K562 (cell line): ENCODE results near the gene MAB21L1. TPM values are rescaled to one million over a fixed set of nuclear protein-coding genes. Genes with fewer than 3 reads are reported as not detected.

Source experiments
- ATAC-seq: fragments of 200-7000 bp; cut with Tn5 transposase; 3 replicates; pipeline ENCODE4 v1.9.1; 2020; ENCODE audit warnings: moderate library complexity
- Bru-seq: library from RNA; stranded (reverse); fragments of 400-500 nt; gene quantifications from one replicate; lab custom pipeline; 2021; lab: Mats Ljungman, UMichigan
- BruChase-seq, 2 experiments: library from RNA; stranded (reverse); fragments of 400-500 nt; gene quantifications; one replicate each; lab custom pipeline; 2021; lab: Mats Ljungman, UMichigan
- BruUV-seq: library from RNA; stranded (reverse); fragments of 400-500 nt; replicated peaks from 2 replicates; lab custom pipeline; 2021; lab: Mats Ljungman, UMichigan
- CTCF ChIA-PET: fragments of 300-600 bp; formaldehyde crosslinking; extraction: SDS; loops from one replicate; lab custom pipeline; 2021; ENCODE audit warnings: low intra/inter-chr PET ratio; lab: Yijun Ruan, JAX
- POLR2A ChIA-PET: fragments of 300-600, 350-650 bp; sonication (Branson Sonifier 250); formaldehyde crosslinking; extraction: SDS; loops from one replicate; lab custom pipeline; 2021; ENCODE audit warnings: antibody characterized with exemption, inconsistent platforms; lab: Yijun Ruan, JAX
- DNase-seq, 4 experiments: peaks; one replicate each; pipeline versions ENCODE4 v3.0.0 to v3.0.0-alpha.2; 2011 to 2018; ENCODE audit warnings: low spot score in 3 of 4, mixed read lengths in 3 of 4; ENCODE audit errors: extremely low read depth in 1 of 4
- FAIRE-seq: peaks from 2 replicates; lab custom pipeline; 2011; peaks lifted over from hg19 to GRCh38; lab: Jason Lieb, UNC
- H2AFZ ChIP-seq: 2 replicates; pipeline ENCODE4 v1.6.0; 2011; ENCODE audit warnings: low read depth, low read length, control low read depth, inconsistent platforms
- H3K27ac ChIP-seq: fragments of 200-600 bp; 3 replicates; pipeline ENCODE4 v1.8.0; 2011; ENCODE audit warnings: low read depth, mild to moderate bottlenecking, control low read depth, inconsistent platforms, low read length, moderate library complexity, mixed read lengths; ENCODE audit errors: extremely low read depth
- H3K27me3 ChIP-seq, 2 experiments: fragments of 300-600 bp in 1 of 2; 2 replicates in 1 of 2; 3 replicates in 1 of 2; pipeline versions ENCODE4 v1.6.0 to v1.8.0; 2011; ENCODE audit warnings: inconsistent platforms in 2 of 2, low read length in 2 of 2, mild to moderate bottlenecking in 1 of 2, mixed read lengths in 1 of 2, moderate library complexity in 1 of 2; ENCODE audit not compliant: control insufficient read depth in 2 of 2, insufficient read depth in 2 of 2
- H3K36me3 ChIP-seq: fragments of 300-600 bp; 3 replicates; pipeline ENCODE4 v1.8.0; 2011; ENCODE audit warnings: mild to moderate bottlenecking, low read length, inconsistent platforms; ENCODE audit not compliant: control insufficient read depth, insufficient read depth
- H3K4me1 ChIP-seq, 2 experiments: fragments of 200-600 bp in 1 of 2; replicated peaks in 1 of 2; 2 replicates in 1 of 2; 3 replicates in 1 of 2; pipeline versions ENCODE4 v1.5.1 to v1.8.0; 2011; ENCODE audit warnings: inconsistent platforms in 2 of 2, low read length in 2 of 2, mild to moderate bottlenecking in 1 of 2, mixed read lengths in 1 of 2, moderate library complexity in 1 of 2; ENCODE audit not compliant: control insufficient read depth in 2 of 2, insufficient read depth in 2 of 2
- H3K4me2 ChIP-seq: 2 replicates; pipeline ENCODE4 v1.6.1; 2011; ENCODE audit warnings: low read length, control low read depth, inconsistent platforms, mixed read lengths; ENCODE audit not compliant: insufficient read depth
- H3K4me3 ChIP-seq: fragments of 200-600 bp; sonication (generic), shearing (Covaris generic); 2 replicates; pipeline ENCODE4 v1.5.1; 2016; ENCODE audit warnings: control low read depth, inconsistent platforms
- H3K79me2 ChIP-seq: fragments of 200-600 bp; 3 replicates; pipeline ENCODE4 v1.8.0; 2011; ENCODE audit warnings: low read length, inconsistent platforms; ENCODE audit not compliant: control insufficient read depth, insufficient read depth
- H3K9ac ChIP-seq, 2 experiments: 2 replicates each; pipeline versions ENCODE4 v1.6.0 to v1.6.1; 2011; ENCODE audit warnings: low read depth in 2 of 2, low read length in 2 of 2, control low read depth in 1 of 2, inconsistent platforms in 1 of 2, mild to moderate bottlenecking in 1 of 2, mixed read lengths in 1 of 2; ENCODE audit not compliant: insufficient read depth in 1 of 2
- H3K9me1 ChIP-seq: one replicate; pipeline ENCODE4 v1.6.0; 2011; ENCODE audit warnings: inconsistent platforms, mild to moderate bottlenecking, low read length, moderate library complexity; ENCODE audit not compliant: control insufficient read depth, insufficient read depth
- H3K9me3 ChIP-seq: replicated peaks from 2 replicates; pipeline ENCODE4 v1.5.1; 2011; ENCODE audit warnings: low read depth, low read length, inconsistent platforms; ENCODE audit not compliant: control insufficient read depth, insufficient read depth
- H4K20me1 ChIP-seq: replicated peaks from 2 replicates; pipeline ENCODE4 v1.6.1; 2011; ENCODE audit warnings: low read length, inconsistent platforms, mixed read lengths; ENCODE audit not compliant: control insufficient read depth, insufficient read depth
- COPS2 ChIP-seq: fragments of 450-650 bp; conservative IDR thresholded peaks from 2 replicates; pipeline ENCODE4 v1.6.1; 2016; ENCODE audit warnings: mild to moderate bottlenecking, moderate library complexity
- CREB1 ChIP-seq, 2 experiments: sonication (generic) in 1 of 2; formaldehyde crosslinking in 1 of 2; IDR thresholded peaks; 2 replicates each; pipeline versions ENCODE4 v1.6.1 to v1.8.0; 2012 to 2022; ENCODE audit warnings: inconsistent platforms in 1 of 2, mild to moderate bottlenecking in 1 of 2, missing genetic modification reagents in 1 of 2, moderate library complexity in 1 of 2
- CXXC5 ChIP-seq: fragments of 250-450 bp; sonication (Bioruptor Pico); IDR thresholded peaks from 2 replicates; pipeline ENCODE4 v1.8.0; 2022; ENCODE audit warnings: inconsistent platforms, mild to moderate bottlenecking, moderate library complexity
- MEIS2 ChIP-seq: fragments of 450-650 bp; IDR thresholded peaks from 2 replicates; pipeline ENCODE4 v1.6.1; 2014; ENCODE audit warnings: mild to moderate bottlenecking; ENCODE audit not compliant: partially characterized antibody
- POLR2G ChIP-seq: fragments of 200-400 bp; formaldehyde crosslinking; IDR thresholded peaks from 2 replicates; pipeline ENCODE4 v1.6.1; 2017; ENCODE audit warnings: low read depth, mild to moderate bottlenecking, antibody characterized with exemption, low read length, moderate library complexity
- RBM14 ChIP-seq: fragments of 200-400 bp; formaldehyde crosslinking; IDR thresholded peaks from 2 replicates; pipeline ENCODE4 v1.6.1; 2018; ENCODE audit warnings: low read depth, mild to moderate bottlenecking, low read length, moderate library complexity, borderline replicate concordance; ENCODE audit not compliant: insufficient read depth
- ZNF175 ChIP-seq: fragments of 200-800 bp; sonication (Bioruptor generic); IDR thresholded peaks from 2 replicates; pipeline ENCODE4 v1.6.1; 2016; ENCODE audit warnings: low read depth, mild to moderate bottlenecking, missing genetic modification characterization, missing compliant biosample characterization
- ZNF436 ChIP-seq: fragments of 250-450, 450-650 bp; sonication (Bioruptor Pico); formaldehyde crosslinking; IDR thresholded peaks from 2 replicates; pipeline ENCODE4 v1.7.0; 2020; ENCODE audit warnings: mild to moderate bottlenecking
- ZNF75A ChIP-seq: fragments of 450-650 bp; formaldehyde crosslinking; IDR thresholded peaks from 2 replicates; pipeline ENCODE4 v1.4.0; 2020; ENCODE audit warnings: mild to moderate bottlenecking
- WGBS: fragments of 100-300 bp; shearing (Covaris generic); methylation state at CpG from one replicate; pipeline ENCODE4 v1.1.6; 2016; ENCODE audit warnings: low coverage, mixed read lengths; ENCODE audit not compliant: insufficient coverage; ENCODE audit errors: missing lambda C conversion rate; 5-methylcytosine and 5-hydroxymethylcytosine counted together
- in situ Hi-C: fragments of 300-500 bp; cut with MboI; formaldehyde crosslinking; loops from 4 replicates; pipeline ENCODE4 v1.15.0; 2018; ENCODE audit warnings: inconsistent platforms, mixed read lengths
- intact Hi-C: fragments of 100-400 bp; cut with micrococcal nuclease; formaldehyde crosslinking; loops from 2 replicates; pipeline ENCODE4 v1.14.2; 2022
- long read RNA-seq, 3 experiments: library from polyadenylated mRNA in 2 of 3; library from RNA in 1 of 3; unstranded in 2 of 3; stranded (forward) in 1 of 3; transcript quantifications; one replicate each; pipeline ENCODE4 v2.0.0, GENCODE V29; 2019 to 2022
- polyA minus RNA-seq, 3 experiments: library from RNA; depleted of rRNA, polyadenylated mRNA; stranded (reverse); fragments of >200 nt; gene quantifications; 2 replicates each; pipeline ENCODE4 v1.2.3, GENCODE V29; 2011
- polyA plus RNA-seq, 8 experiments: library from polyadenylated mRNA; depleted of rRNA in 4 of 8; stranded (reverse) in 5 of 8; unstranded in 3 of 8; fragments of >200 nt; fragmentation: Nextera tagmentation in 2 of 8; fragmentation: Illumina TruSeq in 1 of 8; extraction: Ambion mirVana in 2 of 8; extraction: Trizol in 1 of 8; gene quantifications; 2 replicates each; pipeline versions ENCODE4 v1.2.1 to v1.2.3, GENCODE V29; 2011 to 2014; ENCODE audit warnings: inconsistent platforms in 1 of 8, missing spikeins in 1 of 8
- total RNA-seq, 7 experiments: library from RNA; depleted of rRNA in 6 of 7; stranded (reverse); fragments of >200 nt in 6 of 7; fragmentation: Illumina TruSeq in 2 of 7; extraction: Trizol in 2 of 7; gene quantifications; 2 replicates each; pipeline versions ENCODE4 v1.2.1 to v1.2.3, GENCODE V29; 2011 to 2021; ENCODE audit warnings: low replicate concordance in 1 of 7
- TF ChIP-seq, protein P1 (sequence below): sonication (generic); formaldehyde crosslinking; IDR thresholded peaks from 2 replicates; pipeline ENCODE4 v1.8.0; 2022; ENCODE audit warnings: mild to moderate bottlenecking, low read depth, missing genetic modification reagents

The MAB21L1 gene
- not detected in 2 replicates for total RNA-seq (2011; cell fraction: chromatin; rRNA removed; ENCODE audit: low replicate concordance)
- total RNA-seq (2011; cell fraction: nucleolus; rRNA removed): not detected in 2 replicates
- total RNA-seq (2011; cell fraction: nucleoplasm; rRNA removed): not detected in 2 replicates
- total RNA-seq (2014; rRNA removed) (not detected in 2 replicates), total RNA-seq (2014; rRNA removed; fragmentation: Illumina TruSeq; extraction: Trizol) (not detected in 2 replicates), total RNA-seq (2015; rRNA removed; fragmentation: Illumina TruSeq; extraction: Trizol) (not detected in 2 replicates), total RNA-seq (2021) (not detected in 2 replicates), polyA plus RNA-seq (2011; rRNA removed) (not detected in 2 replicates), polyA plus RNA-seq (2014; fragmentation: Illumina TruSeq; extraction: Trizol) (not detected in 2 replicates), polyA plus RNA-seq (2014; fragmentation: Nextera tagmentation; extraction: Ambion mirVana) (not detected), polyA plus RNA-seq (2014; rRNA removed) (not detected in 2 replicates), polyA minus RNA-seq (2011; rRNA and poly(A)+ RNA removed) (not detected in 2 replicates), Bru-seq, nascent RNA (not detected), BruChase-seq, experiment 1, labeled RNA remaining after a 2-hour chase (not detected), BruChase-seq, experiment 2, labeled RNA remaining after a 6-hour chase (not detected)
- polyA plus RNA-seq (2011; cell fraction: cytosol; rRNA removed): not detected in 2 replicates
- not detected in 2 replicates for polyA plus RNA-seq (2011; cell fraction: nucleus; rRNA removed)
- polyA plus RNA-seq (2012): not detected in 2 replicates
- polyA minus RNA-seq (2011; cell fraction: cytosol; rRNA and poly(A)+ RNA removed): not detected in 2 replicates
- not detected in 2 replicates for polyA minus RNA-seq (2011; cell fraction: nucleus; rRNA and poly(A)+ RNA removed)
- long read RNA-seq, experiment 1: 0 reads
- long read RNA-seq, experiment 2: 0 reads
- long read RNA-seq, experiment 3: 0 reads

DNA sequence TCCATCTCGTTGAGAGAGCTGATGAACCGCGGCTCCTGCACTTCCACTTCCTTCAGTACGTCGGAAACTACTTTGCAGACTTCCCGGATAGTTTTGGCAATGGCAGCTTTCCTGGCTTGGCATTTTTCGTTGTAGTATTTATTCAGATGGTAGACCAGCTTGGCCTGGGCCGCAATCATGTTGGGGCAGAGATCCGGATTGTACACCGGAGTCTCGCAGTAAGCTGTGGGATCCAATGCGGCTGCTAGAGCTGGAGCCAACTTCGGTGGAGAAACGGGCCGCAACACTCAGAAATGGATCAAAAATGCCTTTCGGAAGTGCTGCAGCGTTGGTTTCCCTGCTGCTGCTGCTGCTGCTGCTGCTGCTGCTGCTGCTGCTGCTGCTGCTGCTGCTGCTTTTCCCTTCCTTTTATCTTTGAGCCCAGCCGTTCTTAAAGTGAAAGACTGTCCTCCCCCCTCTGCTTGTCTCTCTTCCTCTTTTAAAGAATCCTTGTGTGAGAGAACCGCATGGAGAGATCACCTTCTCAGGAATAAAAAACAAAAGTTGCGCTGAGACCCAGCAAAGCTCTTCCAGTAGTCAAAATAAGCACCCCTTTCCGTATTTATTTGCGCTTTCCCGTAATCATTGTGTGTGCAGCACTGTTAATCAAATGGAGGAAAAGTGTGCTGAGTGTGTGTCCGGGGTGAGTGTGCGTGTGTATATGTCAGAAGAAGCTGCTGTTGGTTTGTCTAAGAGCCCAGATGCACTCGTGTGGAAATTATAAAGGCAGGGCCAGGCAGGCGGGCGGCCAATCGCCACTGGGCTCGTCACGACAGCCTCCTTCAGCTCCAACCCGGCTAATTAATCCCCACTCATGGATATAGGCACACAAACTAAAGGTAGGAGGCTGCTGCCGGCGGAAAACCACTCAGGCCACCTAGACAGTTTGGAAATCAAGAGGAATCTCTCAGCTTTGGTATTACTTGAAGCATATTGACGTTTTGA, at the start of gene MAB21L1:
Gene MAB21L1 (minus strand): TSS at position 730 of the 984 bp plus-strand sequence. CDS start 551 bp downstream, at position 179.
- Histone ChIP-seq H3K4me1 (no peaks in the 10 kb centered on the region), H3K27me3 (peaks cover 0 to 8% of the 10 kb centered on the region in 2 experiments; a peak in 2 of 5 replicates), H3K9me3 (no peaks in the 10 kb centered on the region), H3K27ac (no peak within 1 kb of the TSS), H2AFZ (no peak within 1 kb of the TSS), H3K4me2 (no peak within 1 kb of the TSS), H3K9ac (no peak within 1 kb of the TSS), H3K79me2 (no peaks in the 10 kb centered on the region), H3K4me3 (no peak within 1 kb of the TSS), H4K20me1 (no peaks in the 10 kb centered on the region)
- ATAC-seq (no peak), FAIRE-seq (no peak), DNase-seq (no peak)
- intact Hi-C loops (no loop called here), in situ Hi-C loops (no loop called here)
- 2% methylated on average over 34 of the region's 35 CpGs for WGBS
- POLR2A ChIA-PET: no interaction called here
- no TSS peak for BruUV-seq
- CTCF ChIA-PET: no interaction called here
- TF ChIP-seq, protein P1, sequence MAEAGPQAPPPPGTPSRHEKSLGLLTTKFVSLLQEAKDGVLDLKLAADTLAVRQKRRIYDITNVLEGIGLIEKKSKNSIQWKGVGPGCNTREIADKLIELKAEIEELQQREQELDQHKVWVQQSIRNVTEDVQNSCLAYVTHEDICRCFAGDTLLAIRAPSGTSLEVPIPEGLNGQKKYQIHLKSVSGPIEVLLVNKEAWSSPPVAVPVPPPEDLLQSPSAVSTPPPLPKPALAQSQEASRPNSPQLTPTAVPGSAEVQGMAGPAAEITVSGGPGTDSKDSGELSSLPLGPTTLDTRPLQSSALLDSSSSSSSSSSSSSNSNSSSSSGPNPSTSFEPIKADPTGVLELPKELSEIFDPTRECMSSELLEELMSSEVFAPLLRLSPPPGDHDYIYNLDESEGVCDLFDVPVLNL (CRISPR knock-in tag): no peak
- TF ChIP-seq COPS2 (no peak), ZNF175 (CRISPR knock-in tag) (no peak), CXXC5 (CRISPR knock-in tag) (no peak), RBM14 (no peak), POLR2G (no peak), ZNF75A (no peak), CREB1 (IDR thresholded peaks at IDR 0.05) (no peak), CREB1 (CRISPR knock-in tag; IDR thresholded peaks at IDR 0.05) (no peak), MEIS2 (no peak), ZNF436 (no peak)
- TF ChIP-seq, all 486 proteins: peak for 0
- H3K9me1 ChIP-seq: no peaks in the 10 kb centered on the region
- no peaks in the 10 kb centered on the region for H3K36me3 ChIP-seq
